Natural killer cell (primary cell): Measurements from ENCODE around the gene C9orf153. TPM values are rescaled to one million over a fixed set of nuclear protein-coding genes. Genes with fewer than 3 reads are reported as not detected.
A peak's percentile ranks its signal among the peaks of the same experiment; 100 is the strongest.
"Not testable (repeated sequence)": the region's sequence is repeated elsewhere in the genome, so short reads cannot be mapped to it uniquely, and the experiment has no call there.

Experiments used
- ATAC-seq, 3 donors: fragments of 150-1000 bp in 2 of 3; fragments of 200-7000 bp in 1 of 3; cut with Tn5 transposase; 1 replicate in 1 of 3; 2 replicates in 2 of 3; pipeline ENCODE4 v1.10.0; 2021; ENCODE audit warnings: mild to moderate bottlenecking in 2 of 3, moderate library complexity in 2 of 3
- DNase-seq, 2 donors: peaks; one replicate each; pipeline versions ENCODE4 v3.0.0 to v3.0.0-alpha.2; 2013 to 2021; ENCODE audit warnings: mixed read lengths in 1 of 2
- H3K27ac ChIP-seq: one replicate; pipeline ENCODE4 v1.5.1; 2013; ENCODE audit warnings: mild to moderate bottlenecking, low read length
- H3K27me3 ChIP-seq: one replicate; pipeline ENCODE4 v1.6.1; 2013; ENCODE audit warnings: low read length; ENCODE audit not compliant: control insufficient read depth, insufficient read depth
- H3K36me3 ChIP-seq: one replicate; pipeline ENCODE4 v1.6.1; 2013; ENCODE audit warnings: low read length; ENCODE audit not compliant: control insufficient read depth, insufficient read depth
- H3K4me1 ChIP-seq: one replicate; pipeline ENCODE4 v1.6.1; 2013; ENCODE audit warnings: low read length; ENCODE audit not compliant: control insufficient read depth, insufficient read depth
- H3K4me3 ChIP-seq: one replicate; pipeline ENCODE4 v1.5.1; 2013; ENCODE audit warnings: low read length
- H3K9me3 ChIP-seq: one replicate; pipeline ENCODE4 v1.6.1; 2013; ENCODE audit warnings: low read length; ENCODE audit not compliant: control insufficient read depth, insufficient read depth
- H3K27ac Mint-ChIP-seq, 2 donors: one replicate each; pipeline ENCODE4 v1.8.0; 2022; ENCODE audit warnings: mild to moderate bottlenecking in 2 of 2, mixed read lengths in 2 of 2, moderate library complexity in 1 of 2
- H3K27me3 Mint-ChIP-seq, 2 donors: one replicate each; pipeline ENCODE4 v1.8.0; 2022; ENCODE audit warnings: low read depth in 2 of 2, mixed read lengths in 2 of 2
- H3K36me3 Mint-ChIP-seq: one replicate; pipeline ENCODE4 v1.8.0; 2022; ENCODE audit warnings: mixed read lengths
- H3K4me1 Mint-ChIP-seq, 2 donors: one replicate each; pipeline ENCODE4 v1.8.0; 2022; ENCODE audit warnings: mixed read lengths in 2 of 2
- H3K4me3 Mint-ChIP-seq: one replicate; pipeline ENCODE4 v1.8.0; 2022; ENCODE audit warnings: mild to moderate bottlenecking, moderate library complexity, mixed read lengths
- H3K9me3 Mint-ChIP-seq, 2 donors: one replicate each; pipeline ENCODE4 v1.8.0; 2022; ENCODE audit warnings: mixed read lengths in 2 of 2
- CTCF ChIP-seq: fragments of 200-600 bp; IDR thresholded peaks from one replicate; pipeline ENCODE4 v1.8.0; 2022; ENCODE audit warnings: antibody characterized with exemption
- WGBS: methylation state at CpG from one replicate; pipeline ENCODE4 v1.1.7; 2013; ENCODE audit warnings: missing lambda C conversion rate; ENCODE audit not compliant: insufficient coverage; 5-methylcytosine and 5-hydroxymethylcytosine counted together
- intact Hi-C: fragments of 100-400 bp; cut with micrococcal nuclease; formaldehyde crosslinking; loops from one replicate; pipeline ENCODE4 v1.14.2; 2022
- total RNA-seq, 4 donors: library from RNA; stranded (reverse); fragments of 120-200 nt in 1 of 4; gene quantifications; one replicate each; pipeline versions ENCODE4 v1.2.3 to v1.2.4, GENCODE V29; 2013 to 2022

The C9orf153 gene
- total RNA-seq, 3 donors from 2014 or later (not counting 1 experiment from before 2014, with no cell fraction given), result 0.28 to 0.63 TPM; not detected in 1

- H3K27me3 Mint-ChIP-seq, result no peaks in the 10 kb centered on the region
- TF ChIP-seq CTCF, result no peak
- Histone ChIP-seq H3K27me3 (no peaks in the 10 kb centered on the region), H3K4me3 (no peak overlapping the region), H3K9me3 (no peaks in the 10 kb centered on the region), H3K36me3 (peaks cover 97% of the 10 kb centered on the region), H3K27ac (no peak overlapping the region), H3K4me1 (no peaks in the 10 kb centered on the region)
- ATAC-seq, result no peak
- intact Hi-C loops, result no loop called here
- H3K4me1 Mint-ChIP-seq, result peaks cover 10 to 25% of the 10 kb centered on the region in 2 donors
- peak overlapping the region; percentile 43 to 57 for H3K27ac Mint-ChIP-seq
- peaks cover 23% of the 10 kb centered on the region for H3K36me3 Mint-ChIP-seq
- peak in 1 of 2 donors; percentile 57 for DNase-seq
- no peak overlapping the region for H3K4me3 Mint-ChIP-seq
- H3K9me3 Mint-ChIP-seq, result no peaks in the 10 kb centered on the region
- WGBS, result 79% methylated on average over 4 of the region's 4 CpGs
Observed at GRCh38 chr9:86303316-86303975, 44.0 kb upstream of the C9orf153 start.

DNA sequence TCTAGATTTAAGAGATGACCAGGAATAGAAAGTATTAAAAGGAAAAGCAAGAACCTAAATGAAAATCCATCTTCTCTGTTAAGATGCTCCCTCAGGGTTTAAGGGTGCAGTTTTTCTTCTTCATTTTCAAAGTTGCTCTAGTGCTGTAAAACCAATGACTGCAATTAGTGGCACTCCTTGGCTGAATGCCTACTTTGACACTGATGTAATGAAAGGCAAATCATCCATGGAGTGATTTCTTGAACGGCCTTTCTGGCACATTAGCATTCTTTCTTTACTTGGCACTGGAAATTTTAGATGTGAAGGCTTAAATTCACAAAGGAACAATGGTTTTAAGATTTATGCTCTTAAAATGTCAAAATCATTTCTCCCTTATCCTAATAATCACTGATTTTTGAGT is 42.2 kb upstream of the C9orf153 start:
- no peaks in the 10 kb centered on the region for H3K4me1 ChIP-seq
- Mint-ChIP-seq H3K4me1 (peaks cover 10 to 21% of the 10 kb centered on the region in 2 donors), H3K36me3 (peaks cover 36% of the 10 kb centered on the region), H3K27me3 (no peaks in the 10 kb centered on the region), H3K27ac (peak overlapping the region; percentile 0 to 15), H3K9me3 (no peaks in the 10 kb centered on the region), H3K4me3 (no peak overlapping the region)
- H3K27ac ChIP-seq, result no peak overlapping the region
- no peak for ATAC-seq
- no peak for TF ChIP-seq CTCF
- DNase-seq, result no peak
- no peak overlapping the region for H3K4me3 ChIP-seq
- no peaks in the 10 kb centered on the region for H3K9me3 ChIP-seq
- intact Hi-C loops, result no loop called here
- peaks cover 93% of the 10 kb centered on the region for H3K36me3 ChIP-seq
- H3K27me3 ChIP-seq, result no peaks in the 10 kb centered on the region
- WGBS, result 100% methylated on average over 1 of the region's 1 CpG

GRCh38 chr9:86300701-86301100 is 41.2 kb upstream of the C9orf153 start:
- TF ChIP-seq CTCF, result no peak
- DNase-seq, result no peak
- Histone ChIP-seq H3K4me1 (no peaks in the 10 kb centered on the region), H3K27me3 (no peaks in the 10 kb centered on the region), H3K9me3 (no peaks in the 10 kb centered on the region), H3K27ac (no peak overlapping the region), H3K36me3 (peaks cover 90% of the 10 kb centered on the region), H3K4me3 (no peak overlapping the region)
- no peak for ATAC-seq
- no peak overlapping the region for H3K27ac Mint-ChIP-seq
- H3K4me3 Mint-ChIP-seq, result no peak overlapping the region
- 95% methylated on average over 2 of the region's 2 CpGs for WGBS
- peaks cover 6 to 17% of the 10 kb centered on the region in 2 donors for H3K4me1 Mint-ChIP-seq
- H3K27me3 Mint-ChIP-seq, result no peaks in the 10 kb centered on the region
- H3K36me3 Mint-ChIP-seq, result peaks cover 30% of the 10 kb centered on the region
- intact Hi-C loops, result no loop called here
- H3K9me3 Mint-ChIP-seq, result no peaks in the 10 kb centered on the region

DNA sequence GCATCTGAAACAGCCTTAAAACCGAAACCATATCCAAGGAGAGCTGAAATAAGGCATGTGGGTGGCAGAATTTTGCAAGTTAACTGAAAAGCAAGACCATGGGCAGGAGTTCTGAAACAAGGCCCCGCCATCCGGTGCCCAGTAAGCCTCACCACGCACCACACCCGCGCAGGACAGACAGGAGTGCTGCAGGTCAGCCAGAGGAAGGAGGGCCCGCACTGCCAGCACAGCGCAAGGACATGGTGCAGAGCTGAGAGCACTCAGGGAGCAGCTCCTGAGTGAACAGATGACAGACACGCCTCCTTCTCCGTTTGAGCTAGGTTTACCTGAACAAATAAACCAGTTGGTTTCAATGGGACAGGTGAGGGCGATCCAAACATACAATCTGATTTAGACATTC is 39.4 kb upstream of the C9orf153 start:
- Mint-ChIP-seq H3K9me3 (no peaks in the 10 kb centered on the region), H3K4me1 (peaks cover 5 to 10% of the 10 kb centered on the region in 2 donors), H3K36me3 (peaks cover 28% of the 10 kb centered on the region), H3K27me3 (no peaks in the 10 kb centered on the region), H3K4me3 (no peak overlapping the region), H3K27ac (peak overlapping the region; percentile 32 to 45)
- Histone ChIP-seq H3K36me3 (peaks cover 77% of the 10 kb centered on the region), H3K9me3 (no peaks in the 10 kb centered on the region), H3K4me3 (no peak overlapping the region), H3K27ac (no peak overlapping the region), H3K4me1 (no peaks in the 10 kb centered on the region), H3K27me3 (no peaks in the 10 kb centered on the region)
- WGBS, result 88% methylated on average over 11 of the region's 11 CpGs
- ATAC-seq (no peak), DNase-seq (no peak)
- no peak for TF ChIP-seq CTCF
- intact Hi-C loops, result no loop called here

- H3K4me1 ChIP-seq, H3K4me3 ChIP-seq, H3K27me3 ChIP-seq, H3K27me3 Mint-ChIP-seq, H3K27ac ChIP-seq, H3K27ac Mint-ChIP-seq, H3K4me1 Mint-ChIP-seq, H3K4me3 Mint-ChIP-seq, ATAC-seq, H3K36me3 Mint-ChIP-seq, intact Hi-C loops, H3K9me3 Mint-ChIP-seq, H3K9me3 ChIP-seq, DNase-seq: not testable (repeated sequence)
- H3K36me3 ChIP-seq, result peaks cover 24% of the 10 kb centered on the region
- WGBS, result 92% methylated on average over 3 of the region's 6 CpGs
Observed at GRCh38 chr9:86290341-86290740, 30.9 kb upstream of the C9orf153 start.
